Activated CD8-positive, alpha-beta memory T cell treated with anti-CD3 and anti-CD28 coated beads, Interleukin-2, amount 50 U/mL, for 1 hour (primary cell): ENCODE data around the gene HTN3.
"Not testable (repeated sequence)": the region's sequence is repeated elsewhere in the genome, so short reads cannot be mapped to it uniquely, and the experiment has no call there.

ENCODE experiments used
- DNase-seq: peaks from one replicate; pipeline ENCODE4 v3.0.0-alpha.2; 2020; ENCODE audit errors: extremely low read depth

The HTN3 gene

DNA sequence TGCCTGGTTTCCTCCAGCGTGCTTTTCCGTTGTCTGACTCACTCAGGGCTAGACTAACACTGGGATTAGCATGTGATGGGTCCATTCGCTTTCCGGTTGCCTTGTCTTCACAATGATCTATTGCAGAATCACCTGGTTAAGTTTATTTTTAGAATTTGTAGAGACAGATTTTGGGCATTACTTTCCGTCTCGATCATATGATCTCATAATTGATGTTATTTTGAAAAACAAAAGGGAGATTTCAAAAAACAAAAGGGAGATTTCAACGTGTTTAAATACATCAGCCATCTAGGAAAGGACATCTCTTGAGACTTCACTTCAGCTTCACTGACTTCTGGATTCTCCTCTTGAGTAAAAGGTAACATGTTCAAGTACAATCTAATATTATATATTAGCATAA, at the start of gene HTN3:
TSS of gene HTN3 (plus strand) at position 301 of the 400 bp plus-strand sequence. CDS start 2,282 bp downstream, outside the sequence.
- DNase-seq: not testable (repeated sequence)

GRCh38 chr4:69984030-69984443, 44.2 kb upstream of the HTN3 start:
- DNase-seq: no peak

GRCh38 chr4:69986663-69987062, 41.6 kb upstream of the HTN3 start:
- no peak for DNase-seq

DNA sequence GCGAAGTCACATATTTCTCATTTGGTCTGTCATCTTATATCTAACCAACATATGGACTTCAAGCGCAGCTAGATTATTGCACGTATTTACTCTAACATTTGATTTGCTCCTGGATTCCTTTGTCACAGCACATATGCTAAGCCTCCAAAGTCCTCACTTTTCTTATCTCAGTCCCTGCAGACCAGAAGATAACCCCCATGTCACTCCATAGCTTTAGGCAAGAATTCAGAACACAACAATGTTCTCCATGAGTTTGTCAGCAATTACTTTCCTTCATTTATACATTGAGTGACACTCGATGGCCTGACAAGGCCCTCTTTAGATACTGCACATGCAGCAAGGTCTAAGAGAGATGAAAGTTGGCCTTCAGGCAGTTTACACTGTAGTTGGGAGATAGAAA, 37.2 kb upstream of the HTN3 start:
- no peak for DNase-seq

DNA sequence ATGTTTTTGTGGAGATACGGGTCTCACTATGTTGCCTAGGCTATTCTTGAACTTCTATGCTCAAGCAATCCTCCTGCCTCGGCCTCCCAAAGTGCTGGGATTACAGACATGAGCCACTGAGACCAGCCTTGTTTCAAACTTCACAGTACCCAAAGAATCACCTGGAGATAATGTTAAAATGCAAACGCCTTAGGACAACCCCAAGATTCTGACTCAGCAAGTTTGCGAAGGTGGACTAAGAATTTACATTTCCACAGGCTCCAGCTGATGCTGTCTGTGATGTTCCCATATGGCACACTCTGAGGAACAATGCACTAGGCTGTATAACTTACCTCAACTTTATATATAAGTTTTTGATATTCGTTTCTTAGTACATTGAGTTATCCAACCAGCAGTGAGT, 33.5 kb upstream of the HTN3 start:
- no peak for DNase-seq

DNA sequence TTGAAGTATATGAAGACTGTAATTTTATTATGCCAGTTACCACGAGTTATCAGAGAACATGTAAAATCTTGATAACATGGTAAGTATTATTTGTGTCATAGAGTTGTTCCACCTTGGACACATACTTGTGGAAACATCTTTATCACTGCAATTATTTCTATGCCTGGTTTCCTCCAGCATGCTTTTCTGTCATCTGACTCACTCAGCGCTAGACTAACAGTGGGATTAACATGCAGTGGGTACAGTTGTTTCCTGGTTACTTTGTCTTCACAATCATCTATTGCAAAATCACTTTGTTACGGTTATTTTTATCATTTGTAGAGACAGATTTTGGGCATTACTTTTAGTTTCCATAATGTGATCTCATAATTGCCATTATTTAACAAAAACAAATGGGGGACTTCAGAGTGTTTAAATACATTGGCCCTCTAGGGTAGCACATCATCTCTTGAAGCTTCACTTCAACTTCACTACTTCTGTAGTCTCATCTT, 32.7 kb upstream of the HTN3 start, which contains the start of gene STATH:
TSS of gene STATH (plus strand) at position 441 of the 491 bp plus-strand sequence. CDS start 2,472 bp downstream, outside the sequence.
- DNase-seq: no peak

DNA sequence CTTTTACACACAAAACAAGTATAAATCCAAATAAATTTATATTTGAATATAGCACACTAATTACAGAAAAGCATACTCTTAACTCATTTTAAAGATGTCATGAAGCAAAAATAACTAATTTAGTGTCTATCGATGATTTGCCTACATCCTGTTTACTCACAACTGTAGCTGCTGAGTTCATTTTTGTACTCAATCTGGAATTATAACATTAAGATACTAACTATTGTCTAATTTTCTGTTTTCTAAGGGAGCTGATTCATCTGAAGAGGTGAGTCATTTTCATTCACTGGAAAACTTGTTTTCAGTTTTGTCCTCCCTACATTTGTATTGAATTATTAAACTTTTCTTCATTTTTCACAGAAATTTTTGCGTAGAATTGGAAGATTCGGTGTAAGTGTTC, 28.8 kb upstream of the HTN3 start:
- no peak for DNase-seq

DNA sequence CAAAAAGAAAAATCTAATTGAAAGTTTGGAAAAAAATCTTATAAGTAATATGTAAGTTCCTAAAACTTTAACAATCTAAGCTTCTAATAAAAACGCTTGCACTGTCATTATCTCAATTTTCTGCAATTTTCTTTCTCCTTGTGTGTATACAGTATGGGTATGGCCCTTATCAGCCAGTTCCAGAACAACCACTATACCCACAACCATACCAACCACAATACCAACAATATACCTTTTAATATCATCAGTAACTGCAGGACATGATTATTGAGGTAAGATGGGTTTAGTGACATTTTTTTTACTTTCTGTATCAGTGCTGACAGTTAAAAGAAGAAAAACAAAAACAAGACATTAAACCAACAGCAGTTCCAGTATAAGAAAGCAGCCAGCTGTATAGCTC, 27.5 kb upstream of the HTN3 start:
- DNase-seq: no peak

GRCh38 chr4:70002507-70002906, 25.8 kb upstream of the HTN3 start:
- DNase-seq: no peak

GRCh38 chr4:70008771-70009170, 19.5 kb upstream of the HTN3 start:
- no peak for DNase-seq

GRCh38 chr4:70019006-70019405, 9.3 kb upstream of the HTN3 start:
- not testable (repeated sequence) for DNase-seq

GRCh38 chr4:70023218-70023617, 5.0 kb upstream of the HTN3 start:
- no peak for DNase-seq

GRCh38 chr4:70027011-70027410, 1.2 kb upstream of the HTN3 start:
- DNase-seq: no peak

GRCh38 chr4:70037559-70037958, 9.3 kb downstream of the HTN3 start:
- not testable (repeated sequence) for DNase-seq

- DNase-seq: not testable (repeated sequence)
Observed at GRCh38 chr4:70039928-70040327, 11.7 kb downstream of the HTN3 start.

DNA sequence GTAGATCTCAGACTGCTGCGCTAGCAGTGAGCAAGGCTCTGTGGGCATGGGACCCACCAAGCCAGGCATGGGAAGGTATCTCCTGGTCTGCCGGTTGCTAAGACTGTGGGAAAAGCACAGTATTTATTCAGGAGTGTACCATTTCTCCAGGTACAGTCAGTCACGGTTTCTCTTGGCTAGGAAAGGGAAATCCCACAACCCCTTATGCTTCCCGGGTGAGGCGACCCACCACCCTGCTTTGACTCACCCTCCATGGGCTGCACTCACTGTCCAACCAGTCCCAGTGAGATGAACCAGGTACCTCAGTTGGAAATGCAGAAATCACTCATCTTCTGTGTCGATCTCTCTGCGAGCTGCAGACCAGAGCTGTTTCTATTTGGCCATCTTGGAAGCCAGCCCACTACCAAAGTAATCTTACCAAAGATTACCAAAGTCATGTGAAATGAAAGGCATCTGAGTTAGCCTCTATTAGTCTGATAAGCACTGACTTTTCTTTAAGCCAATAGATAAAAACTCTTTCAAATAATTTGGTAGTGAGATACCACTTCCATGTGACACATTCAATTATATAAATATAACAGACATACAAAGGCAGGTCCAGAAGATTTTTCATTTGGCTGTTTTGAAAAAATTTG, 13.5 kb downstream of the HTN3 start:
- DNase-seq: no peak

GRCh38 chr4:70050138-70050537, 21.9 kb downstream of the HTN3 start, which contains the start of gene HTN1:
TSS of gene HTN1 (plus strand) at chr4:70050438. CDS start at chr4:70053077, 2,639 bp downstream.
- DNase-seq: not testable (repeated sequence)

DNA sequence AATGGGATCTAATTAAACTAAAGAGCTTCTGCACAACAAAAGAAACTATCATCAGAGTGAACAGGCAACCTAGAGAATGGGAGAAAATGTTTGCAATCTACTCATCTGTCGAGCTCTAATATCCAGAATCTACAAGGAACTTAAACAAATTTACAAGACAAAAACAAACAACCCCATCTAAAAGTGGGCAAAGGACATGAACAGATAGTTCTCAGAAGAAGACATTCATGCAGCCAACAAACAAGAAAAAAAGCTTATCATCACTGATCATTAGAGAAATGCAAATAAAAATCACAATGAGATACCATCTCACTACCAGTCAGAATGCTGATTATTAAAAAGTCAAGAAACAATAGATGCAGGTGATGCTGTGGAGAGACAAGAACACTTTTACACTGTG, 28.3 kb downstream of the HTN3 start:
- DNase-seq: not testable (repeated sequence)

- DNase-seq: no peak
Observed at GRCh38 chr4:70057651-70058050, 29.4 kb downstream of the HTN3 start.

DNA sequence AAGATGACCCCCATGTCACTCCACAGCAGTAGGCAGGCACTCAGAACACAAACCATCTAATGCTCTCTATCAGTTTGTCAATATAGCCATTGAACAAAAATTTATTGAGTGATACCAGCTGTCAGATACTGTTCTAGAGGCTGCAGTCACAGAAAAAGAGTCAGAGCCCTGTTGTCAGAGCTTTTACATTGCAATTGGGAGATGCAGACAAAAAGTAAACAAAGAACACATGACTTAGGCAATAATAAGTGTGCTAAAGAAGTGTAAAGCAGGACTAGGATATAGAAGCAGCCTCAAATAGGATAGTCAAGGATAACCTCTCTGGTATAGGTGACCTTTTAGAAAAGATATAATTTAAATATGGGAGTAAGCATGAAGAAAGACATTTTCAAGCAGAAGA, 30.9 kb downstream of the HTN3 start:
- DNase-seq: no peak

DNA sequence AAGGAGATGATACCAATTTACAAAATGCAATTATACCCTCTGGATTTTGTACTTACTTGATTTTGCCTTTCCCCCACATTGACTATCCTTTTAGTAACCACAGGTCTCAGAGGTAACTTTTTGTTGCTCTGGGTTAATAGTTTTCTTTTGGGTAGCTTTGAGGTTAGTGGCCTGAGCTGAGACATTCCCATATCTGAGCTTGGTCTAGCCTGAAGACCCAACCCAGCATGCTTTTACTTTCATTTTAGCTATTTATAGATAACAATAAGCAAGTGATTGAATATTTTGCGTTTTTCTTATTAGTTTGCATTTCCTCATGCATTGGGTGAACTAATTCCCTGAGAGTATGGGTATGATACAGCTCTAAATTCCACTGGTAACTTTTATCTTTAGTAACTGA, 33.7 kb downstream of the HTN3 start:
- no peak for DNase-seq

GRCh38 chr4:70080205-70080604, 51.9 kb downstream of the HTN3 start:
- DNase-seq: no peak
